Measurements from ENCODE around the gene HES5.

DNA sequence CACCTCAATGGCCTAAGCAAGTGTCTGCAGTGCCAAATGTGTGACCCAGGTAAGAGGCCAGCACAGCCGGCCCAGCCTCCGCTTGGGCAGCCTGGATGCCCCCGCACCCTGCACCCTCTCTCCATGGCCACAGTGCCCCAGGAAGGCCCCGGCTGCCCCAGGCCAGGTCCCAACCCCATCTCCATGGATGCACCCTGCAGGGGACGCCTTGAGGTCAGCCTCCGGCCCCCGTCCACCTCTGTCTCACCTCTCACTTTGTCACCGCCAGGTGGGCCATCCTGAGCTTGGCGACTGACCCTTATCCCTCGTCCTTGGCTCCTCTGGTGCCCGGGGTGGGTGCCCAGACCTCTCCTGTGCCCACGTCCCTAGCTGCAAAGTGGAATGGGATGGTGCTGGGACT, 28.4 kb upstream of the HES5 start:
- TF ChIP-seq GATA2 (IDR thresholded peaks at IDR 0.05; ENCODE audit: low read depth, low read length) = no peak
- TF ChIP-seq GATA3 (IDR thresholded peaks at IDR 0.05; ENCODE audit: low read depth, low read length) = no peak

Measured in SH-SY5Y (cell line).